WTC11 (cell line): ENCODE results near the gene SNX7. TPM values are rescaled to one million over a fixed set of nuclear protein-coding genes. Genes with fewer than 3 reads are reported as not detected.

Experiments used
- ATAC-seq: fragments of 200-7000 bp; cut with Tn5 transposase; 2 replicates; pipeline ENCODE4 v1.10.0; 2021; ENCODE audit warnings: mild to moderate bottlenecking, moderate library complexity
- CTCF ChIA-PET: fragments of 300-600 bp; sonication (Branson Sonifier 250); formaldehyde crosslinking; loops from one replicate; lab custom pipeline; 2021; ENCODE audit warnings: antibody characterized with exemption; lab: Charles Lee
- POLR2A ChIA-PET: fragments of 350-600 bp; sonication (Branson Sonifier 250); formaldehyde crosslinking; loops from one replicate; lab custom pipeline; 2021; ENCODE audit warnings: antibody characterized with exemption; lab: Charles Lee
- DNase-seq: peaks from one replicate; pipeline ENCODE4 v3.0.0; 2021; ENCODE audit warnings: low spot score
- H3K27ac Mint-ChIP-seq: 2 replicates; pipeline ENCODE4 v1.8.0; 2021; ENCODE audit warnings: mixed read lengths
- H3K27me3 Mint-ChIP-seq: 2 replicates; pipeline ENCODE4 v1.8.0; 2021; ENCODE audit warnings: low read depth, mild to moderate bottlenecking, moderate library complexity, mixed read lengths
- H3K36me3 Mint-ChIP-seq: 2 replicates; pipeline ENCODE4 v1.8.0; 2021; ENCODE audit warnings: mixed read lengths
- H3K4me1 Mint-ChIP-seq: 2 replicates; pipeline ENCODE4 v1.8.0; 2022; ENCODE audit warnings: mixed read lengths
- H3K4me3 Mint-ChIP-seq: 2 replicates; pipeline ENCODE4 v1.8.0; 2021; ENCODE audit warnings: mild to moderate bottlenecking, moderate library complexity, mixed read lengths
- H3K9me3 Mint-ChIP-seq: 2 replicates; pipeline ENCODE4 v1.8.0; 2021; ENCODE audit warnings: mixed read lengths
- ATF6 ChIP-seq: sonication (generic); formaldehyde crosslinking; IDR thresholded peaks from 2 replicates; pipeline ENCODE4 v1.8.1; 2023; ENCODE audit warnings: mild to moderate bottlenecking, missing genetic modification reagents
- CBFB ChIP-seq: sonication (generic); formaldehyde crosslinking; IDR thresholded peaks from 2 replicates; pipeline ENCODE4 v1.8.1; 2022; ENCODE audit warnings: mild to moderate bottlenecking, low read depth, missing genetic modification reagents
- E2F4 ChIP-seq: sonication (generic); formaldehyde crosslinking; IDR thresholded peaks from 2 replicates; pipeline ENCODE4 v1.8.1; 2022; ENCODE audit warnings: low read depth, mild to moderate bottlenecking, moderate library complexity, missing genetic modification reagents, borderline replicate concordance
- EMX1 ChIP-seq: fragments of 250-450 bp; sonication (Bioruptor Pico); IDR thresholded peaks from 2 replicates; pipeline ENCODE4 v1.8.0; 2021; ENCODE audit warnings: mild to moderate bottlenecking
- IRF2 ChIP-seq: sonication (generic); formaldehyde crosslinking; IDR thresholded peaks from 2 replicates; pipeline ENCODE4 v1.8.0; 2022; ENCODE audit warnings: low read depth, missing genetic modification reagents, borderline replicate concordance
- NFE2L1 ChIP-seq: sonication (generic); formaldehyde crosslinking; IDR thresholded peaks from 2 replicates; pipeline ENCODE4 v1.8.1; 2023; ENCODE audit warnings: missing genetic modification reagents
- NR3C1 ChIP-seq: sonication (generic); formaldehyde crosslinking; conservative IDR thresholded peaks from 2 replicates; pipeline ENCODE4 v1.8.1; 2023; ENCODE audit warnings: low read depth, mild to moderate bottlenecking, missing genetic modification reagents
- PRDM15 ChIP-seq: sonication (generic); formaldehyde crosslinking; IDR thresholded peaks from 2 replicates; pipeline ENCODE4 v1.8.0; 2022; ENCODE audit warnings: missing genetic modification reagents
- SMAD3 ChIP-seq: sonication (generic); formaldehyde crosslinking; IDR thresholded peaks from 2 replicates; pipeline ENCODE4 v1.8.0; 2022; ENCODE audit warnings: missing genetic modification reagents, mild to moderate bottlenecking, borderline replicate concordance
- TCF7 ChIP-seq: sonication (generic); formaldehyde crosslinking; IDR thresholded peaks from 2 replicates; pipeline ENCODE4 v1.8.0; 2022; ENCODE audit warnings: mild to moderate bottlenecking, low read depth, missing genetic modification reagents, moderate library complexity
- TEAD4 ChIP-seq: sonication (generic); formaldehyde crosslinking; IDR thresholded peaks from 2 replicates; pipeline ENCODE4 v1.8.0; 2022; ENCODE audit warnings: mild to moderate bottlenecking, missing genetic modification reagents
- ZNF121 ChIP-seq: sonication (generic); formaldehyde crosslinking; IDR thresholded peaks from 2 replicates; pipeline ENCODE4 v1.8.0; 2023; ENCODE audit warnings: missing genetic modification reagents
- ZNF532 ChIP-seq: fragments of 250-450 bp; sonication (Bioruptor Pico); IDR thresholded peaks from 2 replicates; pipeline ENCODE4 v1.9.0; 2021; ENCODE audit warnings: mild to moderate bottlenecking, borderline replicate concordance
- ZSCAN18 ChIP-seq: fragments of 250-450 bp; sonication (Bioruptor Pico); IDR thresholded peaks from 2 replicates; pipeline ENCODE4 v2.1.2; 2022; ENCODE audit warnings: mild to moderate bottlenecking, moderate library complexity
- total RNA-seq: library from RNA; stranded (reverse); gene quantifications from 3 replicates; pipeline ENCODE4 v1.2.3, GENCODE V29; 2021

SNX7 gene
- total RNA-seq, 1 experiment from 2014 or later = 15.7 TPM

- Mint-ChIP-seq H3K36me3 (no peaks in the 10 kb centered on the region), H3K27ac (no peak overlapping the region), H3K27me3 (peaks cover 14% of the 10 kb centered on the region), H3K4me3 (no peak overlapping the region), H3K9me3 (no peaks in the 10 kb centered on the region), H3K4me1 (peaks cover 24% of the 10 kb centered on the region)
- CTCF ChIA-PET = no interaction called here
- POLR2A ChIA-PET = no interaction called here
- ATAC-seq = no peak
- no peak for TF ChIP-seq TEAD4 (CRISPR knock-in tag)
- TF ChIP-seq PRDM15 (CRISPR knock-in tag) = no peak
- TF ChIP-seq IRF2 (CRISPR knock-in tag) = no peak
- no peak for TF ChIP-seq ATF6 (CRISPR knock-in tag)
- no peak for TF ChIP-seq E2F4 (CRISPR knock-in tag)
- TF ChIP-seq ZSCAN18 = no peak
- TF ChIP-seq SMAD3 = no peak
- no peak for TF ChIP-seq TCF7 (CRISPR knock-in tag)
- no peak for TF ChIP-seq EMX1 (CRISPR knock-in tag)
- no peak for TF ChIP-seq NFE2L1 (CRISPR knock-in tag)
- TF ChIP-seq NR3C1 (CRISPR knock-in tag) = no peak
- TF ChIP-seq CBFB = no peak
- DNase-seq = no peak
Observed at GRCh38 chr1:98659879-98660278, 1.6 kb upstream of the SNX7 start.

GRCh38 chr1:98660940-98661543 is 479 bp upstream of the SNX7 start:
- POLR2A ChIA-PET = interaction anchor here (0.7 kb wide), 1 partner anchor 603 kb away, joined by 3 read pairs; no protein-coding TSS in a partner anchor
- Mint-ChIP-seq H3K9me3 (no peaks in the 10 kb centered on the region), H3K27ac (no peak overlapping the region), H3K4me3 (peak overlapping the region; percentile 79), H3K4me1 (peaks cover 24% of the 10 kb centered on the region), H3K36me3 (no peaks in the 10 kb centered on the region), H3K27me3 (peaks cover 14% of the 10 kb centered on the region)
- ATAC-seq = no peak
- no peak for DNase-seq
- CTCF ChIA-PET = no interaction called here
- TF ChIP-seq ATF6 (CRISPR knock-in tag) (no peak), ZNF532 (CRISPR knock-in tag) (no peak), ZNF121 (CRISPR knock-in tag) (no peak), SMAD3 (peak; percentile 32; the same call in 1 of the 2 replicates)
- TF ChIP-seq, all 79 proteins: peak for 1
